CD4-positive, alpha-beta memory T cell (primary cell): ENCODE measurements around the gene SERTAD3. TPM values are rescaled to one million over a fixed set of nuclear protein-coding genes. Genes with fewer than 3 reads are reported as not detected.
"Not testable (repeated sequence)": the region's sequence is repeated elsewhere in the genome, so short reads cannot be mapped to it uniquely, and the experiment has no call there.

Source experiments
- CTCF ChIA-PET: fragments of 350-600 bp; sonication (Branson Sonifier 250); formaldehyde crosslinking; loops from one replicate; lab custom pipeline; 2021; ENCODE audit warnings: inconsistent platforms; ENCODE audit not compliant: partially characterized antibody; lab: Charles Lee
- POLR2A ChIA-PET: fragments of 350-600 bp; sonication (Branson Sonifier 250); formaldehyde crosslinking; loops from one replicate; lab custom pipeline; 2021; ENCODE audit not compliant: partially characterized antibody; lab: Charles Lee
- DNase-seq, 5 donors: peaks; one replicate each; pipeline versions ENCODE4 v3.0.0 to v3.0.0-alpha.2; 2020 to 2022; ENCODE audit warnings: mixed read lengths in 1 of 5
- H3K27ac ChIP-seq: one replicate; pipeline ENCODE4 v1.7.0; 2013; ENCODE audit warnings: low read depth, low read length
- H3K27me3 ChIP-seq: 2 replicates; pipeline ENCODE4 v1.7.0; 2013; ENCODE audit warnings: mild to moderate bottlenecking, low read length, moderate library complexity; ENCODE audit not compliant: insufficient read depth
- H3K36me3 ChIP-seq: 2 replicates; pipeline ENCODE4 v1.7.0; 2013; ENCODE audit warnings: mild to moderate bottlenecking, low read length, moderate library complexity; ENCODE audit not compliant: insufficient read depth
- H3K4me1 ChIP-seq: 2 replicates; pipeline ENCODE4 v1.7.0; 2013; ENCODE audit warnings: mild to moderate bottlenecking, low read length, moderate library complexity; ENCODE audit not compliant: insufficient read depth
- H3K4me3 ChIP-seq, 2 donors: one replicate each; pipeline ENCODE4 v1.7.0; 2013; ENCODE audit warnings: low read length in 2 of 2, mild to moderate bottlenecking in 1 of 2
- H3K9me3 ChIP-seq, 2 donors: one replicate each; pipeline ENCODE4 v1.7.0; 2013; ENCODE audit warnings: low read length in 2 of 2, control low read depth in 1 of 2; ENCODE audit not compliant: control insufficient read depth in 1 of 2
- H3K27ac Mint-ChIP-seq, 7 donors: one replicate each; pipeline ENCODE4 v1.8.0; 2020 to 2021; ENCODE audit warnings: mixed read lengths in 7 of 7, mild to moderate bottlenecking in 6 of 7, inconsistent platforms in 3 of 7, moderate library complexity in 3 of 7
- H3K27me3 Mint-ChIP-seq, 2 donors: one replicate each; pipeline ENCODE4 v1.8.0; 2020 to 2021; ENCODE audit warnings: mixed read lengths in 2 of 2
- H3K36me3 Mint-ChIP-seq, 2 donors: one replicate each; pipeline ENCODE4 v1.8.0; 2020 to 2021; ENCODE audit warnings: mixed read lengths in 2 of 2, inconsistent platforms in 1 of 2, mild to moderate bottlenecking in 1 of 2
- H3K4me1 Mint-ChIP-seq, 4 donors: one replicate each; pipeline ENCODE4 v1.8.0; 2020 to 2021; ENCODE audit warnings: mixed read lengths in 4 of 4, mild to moderate bottlenecking in 1 of 4
- H3K4me3 Mint-ChIP-seq, 8 donors: one replicate each; pipeline ENCODE4 v1.8.0; 2020 to 2021; ENCODE audit warnings: mixed read lengths in 8 of 8, mild to moderate bottlenecking in 7 of 8, moderate library complexity in 6 of 8, inconsistent platforms in 3 of 8
- H3K9me3 Mint-ChIP-seq, 8 donors: one replicate each; pipeline ENCODE4 v1.8.0; 2020 to 2021; ENCODE audit warnings: mixed read lengths in 8 of 8, mild to moderate bottlenecking in 5 of 8, inconsistent platforms in 3 of 8, moderate library complexity in 1 of 8
- intact Hi-C: fragments of 100-400 bp; cut with micrococcal nuclease; formaldehyde crosslinking; loops from one replicate; pipeline ENCODE4 v1.15.1; 2023
- polyA plus RNA-seq, 2 donors: library from polyadenylated mRNA; unstranded; fragments of 300-500 nt; fragmentation: Illumina TruSeq; gene quantifications; one replicate each; pipeline ENCODE4 v1.2.3, GENCODE V29; 2021
- total RNA-seq, 2 experiments: library from RNA; stranded (reverse); gene quantifications; one replicate each; pipeline ENCODE4 v1.2.3, GENCODE V29; 2021

SERTAD3 gene
- total and polyA plus RNA-seq, 4 experiments from 2014 or later = 9.4 to 19.4 (median 14.6) TPM

DNA sequence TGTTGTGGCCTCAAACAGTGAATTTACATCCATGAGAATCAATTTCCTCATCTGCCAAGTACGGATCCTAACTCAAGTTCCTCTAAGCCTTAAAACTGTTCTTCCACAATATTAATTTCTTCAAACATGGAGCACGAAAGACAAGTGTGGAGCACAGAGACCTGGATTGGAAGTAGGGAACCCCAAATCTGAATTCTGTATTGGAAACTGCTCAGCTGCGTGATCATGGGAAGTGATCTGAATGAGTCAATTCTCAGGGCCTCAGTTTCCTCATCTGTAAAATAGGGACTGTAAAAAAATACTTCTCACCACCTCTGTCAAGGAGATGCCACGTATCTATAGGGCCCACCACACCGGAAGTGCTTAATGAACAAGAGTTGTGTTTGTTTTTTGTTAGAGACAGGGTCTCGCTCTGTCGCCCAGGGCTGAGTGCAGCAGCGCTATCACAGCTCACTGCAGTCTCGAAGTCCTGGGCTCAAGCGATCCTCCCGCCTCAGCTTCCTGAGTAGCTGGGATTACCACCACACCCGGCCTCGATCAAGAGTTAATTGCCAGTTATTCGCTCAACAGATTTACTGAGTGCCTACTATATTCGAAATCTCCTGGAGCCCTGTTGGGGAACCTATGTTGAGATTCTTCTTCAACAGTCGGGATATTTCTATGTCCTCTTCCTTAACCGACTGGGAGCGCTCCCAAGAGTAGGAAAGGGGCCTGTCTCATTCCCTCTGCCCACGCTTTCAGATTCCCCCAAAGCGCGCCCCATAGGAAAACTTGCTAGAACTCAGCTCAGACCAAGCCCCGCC is 1.6 kb downstream of the SERTAD3 start:
- no peak for DNase-seq

DNA sequence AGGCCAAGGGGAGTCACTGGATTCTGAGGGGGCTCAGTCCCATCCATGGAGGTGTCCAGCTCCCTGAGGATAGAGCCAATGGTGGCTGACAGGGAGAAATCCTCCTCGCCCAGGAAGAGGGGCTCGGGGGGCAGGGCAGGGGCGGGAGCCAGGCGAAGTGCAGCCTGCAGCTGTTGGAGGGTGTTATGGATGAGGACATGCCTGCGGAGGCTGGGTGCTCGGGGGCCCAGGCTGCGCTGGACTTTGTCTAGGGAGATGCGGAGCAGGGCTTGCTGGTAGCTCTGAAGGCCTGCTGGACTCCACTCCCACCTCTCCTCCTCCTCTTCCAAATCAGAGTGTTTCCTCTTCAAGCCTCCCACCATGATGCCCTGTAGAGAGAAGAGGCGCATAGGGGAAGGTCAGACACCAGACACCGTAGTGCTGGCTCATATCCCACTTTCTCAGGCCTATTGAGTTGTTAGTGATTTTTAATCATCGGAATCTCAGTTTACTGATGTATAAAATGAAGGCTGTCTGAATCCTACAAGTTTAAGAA is 2.3 kb downstream of the SERTAD3 start:
- peak overlapping the region in 5 of 7 donors; percentile 10 to 100 (median 99) for H3K27ac Mint-ChIP-seq
- intact Hi-C loops = loop anchor here (2.0 to 5.0 kb wide), 4 partner anchors 311 to 1589 kb away; partner anchors contain the start of genes ACTMAP, BCKDHA, EXOSC5 and SNRPA

More for the DNA sequence above, 1.6 kb downstream of the SERTAD3 start:
- POLR2A ChIA-PET = interaction anchor here (0.6 to 8.9 kb wide), 12 partner anchors 9 to 362 kb away, joined by 3 to 227 read pairs (median 10); partner anchors contain the start of genes AKT2, BLVRB, C19orf47 and PLD3
- Mint-ChIP-seq H3K27ac (peak overlapping the region; percentile 85 to 100 (median 99)), H3K9me3 (no peaks in the 10 kb centered on the region), H3K27me3 (no peaks in the 10 kb centered on the region), H3K4me1 (peaks cover 11 to 25% (median 19%) of the 10 kb centered on the region in 4 donors), H3K36me3 (peaks cover 0 to 24% of the 10 kb centered on the region in 2 donors), H3K4me3 (peak overlapping the region; percentile 96 to 100 (median 100))
- no peaks in the 10 kb centered on the region for H3K27me3 ChIP-seq
- no peaks in the 10 kb centered on the region for H3K9me3 ChIP-seq
- CTCF ChIA-PET = interaction anchor here (1.4 to 5.4 kb wide), 5 partner anchors 16 to 79 kb away, joined by 3 to 33 read pairs (median 8); partner anchors contain the start of genes BLVRB and SERTAD1
- peaks cover 11% of the 10 kb centered on the region for H3K4me1 ChIP-seq
- H3K36me3 ChIP-seq = peaks cover 17% of the 10 kb centered on the region
- intact Hi-C loops = loop anchor here (1.0 to 5.0 kb wide), 9 partner anchors 8 to 1590 kb away; partner anchors contain the start of genes ACTMAP, AKT2, BCKDHA and C19orf47
- H3K27ac ChIP-seq = peak overlapping the region; percentile 65
- peak overlapping the region; percentile 50 to 96 for H3K4me3 ChIP-seq

GRCh38 chr19:40438284-40438683 is 5.9 kb downstream of the SERTAD3 start:
- no peaks in the 10 kb centered on the region for H3K9me3 Mint-ChIP-seq
- DNase-seq = no peak
- Histone ChIP-seq H3K9me3 (no peaks in the 10 kb centered on the region), H3K36me3 (peaks cover 17% of the 10 kb centered on the region), H3K4me3 (no peak overlapping the region), H3K27me3 (no peaks in the 10 kb centered on the region), H3K4me1 (peaks cover 19% of the 10 kb centered on the region), H3K27ac (no peak overlapping the region)
- peaks cover 11 to 22% (median 19%) of the 10 kb centered on the region in 4 donors for H3K4me1 Mint-ChIP-seq
- H3K27me3 Mint-ChIP-seq = no peaks in the 10 kb centered on the region
- peak overlapping the region in 1 of 7 donors; percentile 41 for H3K27ac Mint-ChIP-seq
- ChIA-PET CTCF (interaction anchor here (0.7 to 1.3 kb wide), 4 partner anchors 17 to 709 kb away, joined by 3 read pairs; no protein-coding TSS in a partner anchor), POLR2A (interaction anchor here (1.4 to 8.9 kb wide), 2 partner anchors 14 to 27 kb away, joined by 4 to 227 read pairs; partner anchors contain the start of genes BLVRB and SERTAD1)
- intact Hi-C loops = no loop called here
- peaks cover 0 to 17% of the 10 kb centered on the region in 2 donors for H3K36me3 Mint-ChIP-seq
- peak overlapping the region in 1 of 8 donors; percentile 36 for H3K4me3 Mint-ChIP-seq

More for the DNA sequence above, 2.3 kb downstream of the SERTAD3 start:
- Histone ChIP-seq H3K36me3 (peaks cover 17% of the 10 kb centered on the region), H3K4me3 (no peak overlapping the region), H3K27ac (no peak overlapping the region), H3K4me1 (peaks cover 11% of the 10 kb centered on the region), H3K9me3 (no peaks in the 10 kb centered on the region), H3K27me3 (no peaks in the 10 kb centered on the region)
- H3K4me1 Mint-ChIP-seq = peaks cover 11 to 25% (median 19%) of the 10 kb centered on the region in 4 donors
- no peak for DNase-seq
- no peaks in the 10 kb centered on the region for H3K9me3 Mint-ChIP-seq
- H3K36me3 Mint-ChIP-seq = peaks cover 0 to 24% of the 10 kb centered on the region in 2 donors
- CTCF ChIA-PET = interaction anchor here (2.8 to 5.4 kb wide), 2 partner anchors 15 to 21 kb away, joined by 7 to 33 read pairs; partner anchors contain the start of gene SERTAD1
- H3K27me3 Mint-ChIP-seq = no peaks in the 10 kb centered on the region
- POLR2A ChIA-PET = interaction anchor here (1.2 to 8.9 kb wide), 4 partner anchors 8 to 94 kb away, joined by 3 to 227 read pairs (median 26); partner anchors contain the start of genes BLVRB, C19orf47, PLD3 and SERTAD1
- peak overlapping the region in 4 of 8 donors; percentile 96 to 100 (median 100) for H3K4me3 Mint-ChIP-seq

- Histone ChIP-seq H3K4me3 (peak overlapping the region; percentile 30 to 58), H3K36me3 (no peaks in the 10 kb centered on the region), H3K27ac (peak overlapping the region; percentile 69), H3K4me1 (peaks cover 13% of the 10 kb centered on the region), H3K27me3 (no peaks in the 10 kb centered on the region), H3K9me3 (no peaks in the 10 kb centered on the region)
- H3K27me3 Mint-ChIP-seq = no peaks in the 10 kb centered on the region
- peak; percentile 45 to 65 (median 48) for DNase-seq
- peak overlapping the region; percentile 76 to 98 (median 97) for H3K27ac Mint-ChIP-seq
- intact Hi-C loops = loop anchor here (1.0 kb wide), 1 partner anchor 10 kb away; no protein-coding TSS in a partner anchor
- peak overlapping the region; percentile 87 to 97 (median 92) for H3K4me3 Mint-ChIP-seq
- peaks cover 5 to 10% (median 7%) of the 10 kb centered on the region in 4 donors for H3K4me1 Mint-ChIP-seq
- ChIA-PET POLR2A (interaction anchor here (0.9 to 4.3 kb wide), 7 partner anchors 8 to 177 kb away, joined by 3 to 34 read pairs (median 4); partner anchors contain the start of genes PLD3, SERTAD1 and SERTAD3), CTCF (interaction anchor here (1.2 to 1.6 kb wide), 2 partner anchors 13 to 30 kb away, joined by 6 to 9 read pairs; no protein-coding TSS in a partner anchor)
- peaks cover 0 to 1% of the 10 kb centered on the region in 2 donors for H3K36me3 Mint-ChIP-seq
- H3K9me3 Mint-ChIP-seq = no peaks in the 10 kb centered on the region
Measured at GRCh38 chr19:40433391-40434216, 10.5 kb downstream of the SERTAD3 start.

DNA sequence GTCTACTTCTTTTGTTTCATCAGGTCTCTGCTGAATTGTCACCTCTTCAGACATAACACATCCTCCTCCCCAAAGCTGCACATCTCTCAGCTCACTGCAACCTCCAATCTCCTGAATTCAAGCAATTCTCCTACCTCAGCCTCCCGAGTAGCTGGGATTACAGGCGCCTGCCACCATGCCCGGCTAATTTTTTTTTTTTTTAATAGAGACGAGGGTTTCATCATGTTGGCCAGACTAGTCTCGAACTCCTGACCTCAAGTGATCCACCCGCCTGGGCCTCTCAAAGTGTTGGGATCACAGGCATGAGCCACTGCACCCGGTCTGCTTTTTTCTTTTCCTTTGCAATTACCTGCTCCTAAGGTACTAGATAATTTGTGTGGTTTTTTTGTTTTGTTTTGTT is 11.4 kb downstream of the SERTAD3 start:
- H3K27me3 Mint-ChIP-seq, H3K27me3 ChIP-seq, DNase-seq, H3K36me3 Mint-ChIP-seq, H3K9me3 ChIP-seq, H3K9me3 Mint-ChIP-seq, H3K4me3 ChIP-seq, intact Hi-C loops, H3K4me1 Mint-ChIP-seq, H3K36me3 ChIP-seq, H3K27ac ChIP-seq: not testable (repeated sequence)
- Mint-ChIP-seq H3K4me3 (peak overlapping the region; percentile 21 to 97 (median 89)), H3K27ac (peak overlapping the region in 4 of 7 donors; percentile 76 to 98 (median 96))
- CTCF ChIA-PET = interaction anchor here (1.2 to 1.6 kb wide), 2 partner anchors 12 to 31 kb away, joined by 6 to 9 read pairs; no protein-coding TSS in a partner anchor
- peaks cover 13% of the 10 kb centered on the region for H3K4me1 ChIP-seq
- POLR2A ChIA-PET = interaction anchor here (0.6 to 4.3 kb wide), 3 partner anchors 8 to 84 kb away, joined by 3 to 34 read pairs (median 12); partner anchors contain the start of genes PLD3 and SERTAD3

- H3K36me3 Mint-ChIP-seq = no peaks in the 10 kb centered on the region
- intact Hi-C loops = no loop called here
- Histone ChIP-seq H3K27ac (no peak overlapping the region), H3K4me1 (peaks cover 13% of the 10 kb centered on the region), H3K4me3 (no peak overlapping the region), H3K36me3 (no peaks in the 10 kb centered on the region), H3K9me3 (no peaks in the 10 kb centered on the region), H3K27me3 (no peaks in the 10 kb centered on the region)
- peaks cover 5 to 10% (median 7%) of the 10 kb centered on the region in 4 donors for H3K4me1 Mint-ChIP-seq
- no peaks in the 10 kb centered on the region for H3K9me3 Mint-ChIP-seq
- DNase-seq = no peak
- POLR2A ChIA-PET = interaction anchor here (4.3 kb wide), 1 partner anchor 11 kb away, joined by 34 read pairs; the partner anchor contains the start of gene SERTAD3
- H3K4me3 Mint-ChIP-seq = peak overlapping the region in 2 of 8 donors; percentile 17 to 44
- no peaks in the 10 kb centered on the region for H3K27me3 Mint-ChIP-seq
- CTCF ChIA-PET = interaction anchor here (1.3 kb wide), 1 partner anchor 98 kb away, joined by 4 read pairs; no protein-coding TSS in a partner anchor
- H3K27ac Mint-ChIP-seq = peak overlapping the region in 1 of 7 donors; percentile 7
Measured at GRCh38 chr19:40431698-40432097, 12.4 kb downstream of the SERTAD3 start.
